T-helper 1 cell treated with Interleukin-12 subunit alpha and Interleukin-12 subunit beta and Interleukin-4 antibody, amounts not matched to agents 30 μg/mL and 1 μg/mL, for 36 hours (primary cell): ENCODE results near the gene HOXB6.

Experiments used
- H3K27ac Mint-ChIP-seq: one replicate; pipeline ENCODE4 v1.8.0; 2021; ENCODE audit warnings: mild to moderate bottlenecking, mixed read lengths
- H3K27me3 Mint-ChIP-seq: one replicate; pipeline ENCODE4 v1.8.0; 2021; ENCODE audit warnings: low read depth, mixed read lengths
- H3K36me3 Mint-ChIP-seq: one replicate; pipeline ENCODE4 v1.8.0; 2021; ENCODE audit warnings: low read depth, mixed read lengths
- H3K4me1 Mint-ChIP-seq: one replicate; pipeline ENCODE4 v1.8.0; 2021; ENCODE audit warnings: low read depth, mixed read lengths
- H3K4me3 Mint-ChIP-seq: one replicate; pipeline ENCODE4 v1.8.0; 2021; ENCODE audit warnings: mild to moderate bottlenecking, moderate library complexity, mixed read lengths
- H3K9me3 Mint-ChIP-seq: one replicate; pipeline ENCODE4 v1.8.0; 2021; ENCODE audit warnings: mixed read lengths

The HOXB6 gene

DNA sequence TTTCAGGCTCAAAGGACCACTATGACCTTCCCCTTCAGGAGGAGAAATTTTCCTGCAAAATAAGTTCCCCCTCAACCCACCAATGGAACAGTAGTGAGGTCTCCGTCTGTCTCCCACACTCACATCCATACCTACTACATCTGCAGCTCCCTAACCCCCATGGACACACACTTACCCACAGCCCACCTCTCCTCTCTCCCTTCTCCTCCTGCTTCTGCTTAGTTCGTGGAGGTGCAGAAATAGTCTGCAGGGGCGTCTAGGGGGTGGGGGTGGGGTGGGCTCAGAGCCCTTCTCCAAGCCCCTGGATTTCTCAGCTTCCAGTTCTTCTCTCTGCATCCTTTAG lies 35.6 kb downstream of the HOXB6 start:
- Mint-ChIP-seq H3K9me3 (no peaks in the 10 kb centered on the region), H3K27ac (no peak overlapping the region), H3K4me1 (peaks cover 12% of the 10 kb centered on the region), H3K36me3 (peaks cover 18% of the 10 kb centered on the region), H3K27me3 (peaks cover 8% of the 10 kb centered on the region), H3K4me3 (no peak overlapping the region)

DNA sequence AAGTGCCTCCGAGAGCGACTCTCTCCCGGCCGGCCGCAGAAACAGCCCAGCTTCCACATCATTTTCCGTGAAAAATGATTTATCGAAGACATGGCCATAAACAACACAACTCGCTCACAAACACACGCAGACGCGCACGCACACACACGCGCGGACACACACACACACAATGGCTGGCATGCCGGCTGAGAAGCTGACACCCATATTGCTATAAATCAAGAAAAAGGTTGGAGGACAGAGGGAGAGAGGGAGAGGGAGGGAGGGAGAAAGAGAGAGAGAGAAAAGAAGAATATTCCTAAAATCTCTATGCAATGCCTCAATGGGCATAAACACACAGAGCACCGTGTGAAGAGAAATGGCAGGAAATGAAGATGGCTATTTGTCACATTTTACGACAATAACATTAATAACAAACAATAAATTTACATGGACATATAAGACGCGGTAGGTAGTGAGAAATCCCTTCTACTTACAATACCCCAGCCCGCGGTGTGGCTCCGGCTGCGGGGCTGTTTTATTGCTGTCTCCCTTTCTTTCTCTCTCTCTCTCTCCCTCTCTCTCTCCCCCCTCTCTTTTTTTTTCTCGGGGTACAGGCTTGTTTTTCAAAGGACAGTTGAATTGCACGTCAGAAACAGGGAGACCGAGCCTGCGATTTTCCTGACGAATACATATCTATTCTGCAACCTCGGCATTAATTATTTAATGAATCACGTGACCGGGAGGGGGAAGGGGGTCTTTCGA lies 36.1 kb downstream of the HOXB6 start:
- Mint-ChIP-seq H3K4me1 (peaks cover 10% of the 10 kb centered on the region), H3K27ac (peak overlapping the region; percentile 10), H3K4me3 (no peak overlapping the region)

DNA sequence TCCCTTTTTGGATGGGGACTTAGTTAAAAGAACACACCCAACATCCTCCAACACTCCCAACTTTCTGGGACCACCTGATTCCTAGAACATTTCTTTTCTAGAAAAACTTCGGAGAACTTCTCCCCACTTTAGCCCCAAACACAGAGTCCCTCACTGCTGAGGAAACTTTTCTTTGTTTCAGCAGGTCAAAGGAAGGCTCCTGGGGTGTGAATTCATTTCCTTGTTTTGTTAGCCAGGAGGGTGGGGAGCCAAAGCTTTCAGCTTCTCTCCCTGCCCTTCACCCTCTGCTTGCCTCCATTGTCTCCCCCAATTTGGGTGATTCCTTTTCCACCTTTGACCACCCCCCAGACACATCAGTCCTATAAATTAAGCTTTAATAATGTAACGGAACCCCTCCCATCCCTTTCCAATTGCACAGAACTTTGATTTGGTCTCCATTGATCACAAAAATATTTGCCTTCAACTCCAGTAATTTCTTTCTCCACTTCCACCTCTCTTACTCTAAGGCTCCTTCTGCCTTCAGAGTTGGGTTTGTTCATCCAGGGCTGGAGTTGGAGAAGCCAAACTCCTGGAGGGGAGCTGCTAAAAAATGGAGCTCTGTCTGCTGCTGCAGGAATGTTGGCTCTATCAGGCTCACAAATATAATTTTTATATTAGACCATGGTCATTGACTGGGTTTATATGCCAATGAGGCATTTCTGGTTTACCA lies 37.0 kb downstream of the HOXB6 start:
- Mint-ChIP-seq H3K27ac (no peak overlapping the region), H3K36me3 (peaks cover 17% of the 10 kb centered on the region), H3K4me1 (peaks cover 6% of the 10 kb centered on the region), H3K4me3 (no peak overlapping the region), H3K9me3 (no peaks in the 10 kb centered on the region), H3K27me3 (peaks cover 11% of the 10 kb centered on the region)

More for the DNA sequence above, 36.1 kb downstream of the HOXB6 start:
- Mint-ChIP-seq H3K27me3 (peaks cover 10% of the 10 kb centered on the region), H3K9me3 (no peaks in the 10 kb centered on the region), H3K36me3 (peaks cover 19% of the 10 kb centered on the region)

DNA sequence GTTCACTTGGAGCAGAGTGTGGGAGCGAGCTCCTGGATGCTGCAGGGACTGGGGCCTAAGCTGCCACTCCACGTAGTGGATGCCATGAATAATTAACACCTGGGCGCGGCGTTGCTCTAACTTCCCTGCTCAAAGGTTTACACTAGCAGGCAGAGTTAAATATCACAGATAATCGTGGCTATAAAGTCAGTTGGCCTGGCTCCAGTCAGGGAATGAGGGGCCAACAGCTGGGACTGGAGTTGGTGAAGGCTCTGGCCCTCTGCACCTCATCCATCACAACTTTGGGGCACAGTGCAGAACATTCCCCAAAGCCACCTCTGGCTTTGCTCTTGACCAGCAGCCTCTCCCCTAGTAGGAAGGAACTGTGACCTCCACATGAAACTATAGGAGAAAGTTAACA lies 37.6 kb downstream of the HOXB6 start:
- H3K4me3 Mint-ChIP-seq: no peak overlapping the region
- no peak overlapping the region for H3K27ac Mint-ChIP-seq
- no peaks in the 10 kb centered on the region for H3K9me3 Mint-ChIP-seq
- H3K36me3 Mint-ChIP-seq: peaks cover 17% of the 10 kb centered on the region
- peaks cover 6% of the 10 kb centered on the region for H3K4me1 Mint-ChIP-seq
- H3K27me3 Mint-ChIP-seq: peaks cover 12% of the 10 kb centered on the region

DNA sequence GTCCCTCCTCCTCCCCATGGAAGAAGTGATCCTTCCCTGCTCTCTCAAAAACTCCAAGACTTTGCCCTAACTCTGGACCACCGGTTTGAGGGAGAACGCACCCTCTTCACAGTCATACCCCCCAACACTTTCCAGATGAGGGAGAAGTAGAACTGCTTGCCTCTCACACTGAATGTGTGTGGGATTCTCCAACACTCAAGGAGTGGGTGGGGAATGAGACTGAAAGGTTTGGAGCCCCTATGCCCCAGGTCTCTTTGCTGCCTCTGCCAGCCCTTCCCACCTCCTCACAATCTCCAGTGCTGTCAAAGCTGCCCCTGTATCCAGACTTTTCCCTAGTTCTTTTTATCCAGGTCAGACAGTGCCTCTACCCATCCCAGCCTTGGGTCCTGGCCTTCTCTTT lies 38.1 kb downstream of the HOXB6 start:
- H3K27ac Mint-ChIP-seq: no peak overlapping the region
- H3K4me3 Mint-ChIP-seq: no peak overlapping the region

DNA sequence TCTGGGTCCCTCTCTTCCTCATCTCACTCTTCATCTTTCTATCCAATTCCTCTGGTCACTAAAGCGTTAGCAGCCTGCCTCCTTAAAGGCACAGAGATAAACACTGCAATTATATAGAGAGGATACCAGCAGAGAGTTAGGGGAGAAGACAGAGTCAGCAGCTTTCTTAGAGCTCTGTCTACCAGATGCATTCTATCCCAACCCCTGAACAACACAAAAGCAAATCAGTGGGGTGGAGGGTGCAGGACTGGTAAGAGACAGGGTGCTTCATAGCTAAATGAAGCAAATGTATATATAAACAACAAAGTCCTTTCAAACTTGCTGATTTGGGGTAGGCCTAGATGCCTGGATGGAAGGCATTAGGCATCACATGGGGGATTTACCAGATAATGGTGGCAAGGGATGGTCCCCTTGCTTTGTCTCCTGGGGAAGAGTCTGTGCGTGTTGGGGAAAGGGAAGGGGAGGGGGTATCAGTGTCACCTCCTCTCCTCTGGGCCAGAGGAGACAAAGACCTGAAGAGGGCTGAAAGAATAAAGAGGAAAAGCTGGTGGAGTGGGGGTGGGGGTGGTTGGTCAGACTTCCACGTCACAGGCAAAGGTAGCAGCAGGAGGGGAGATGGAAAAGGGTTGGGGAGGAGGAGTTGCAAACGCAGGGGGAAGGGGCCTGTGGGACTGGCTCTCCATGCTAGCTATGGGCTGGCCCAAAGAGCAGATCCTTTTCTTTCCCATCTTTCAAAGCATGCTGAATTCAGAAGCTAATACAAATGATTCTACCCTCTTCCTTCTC lies 38.7 kb downstream of the HOXB6 start:
- Mint-ChIP-seq H3K4me3 (no peak overlapping the region), H3K9me3 (no peaks in the 10 kb centered on the region), H3K36me3 (peaks cover 13% of the 10 kb centered on the region), H3K4me1 (peaks cover 11% of the 10 kb centered on the region), H3K27me3 (peaks cover 12% of the 10 kb centered on the region), H3K27ac (no peak overlapping the region)

More for the DNA sequence above, 38.1 kb downstream of the HOXB6 start:
- Mint-ChIP-seq H3K4me1 (peaks cover 7% of the 10 kb centered on the region), H3K36me3 (peaks cover 15% of the 10 kb centered on the region), H3K27me3 (peaks cover 12% of the 10 kb centered on the region), H3K9me3 (no peaks in the 10 kb centered on the region)

DNA sequence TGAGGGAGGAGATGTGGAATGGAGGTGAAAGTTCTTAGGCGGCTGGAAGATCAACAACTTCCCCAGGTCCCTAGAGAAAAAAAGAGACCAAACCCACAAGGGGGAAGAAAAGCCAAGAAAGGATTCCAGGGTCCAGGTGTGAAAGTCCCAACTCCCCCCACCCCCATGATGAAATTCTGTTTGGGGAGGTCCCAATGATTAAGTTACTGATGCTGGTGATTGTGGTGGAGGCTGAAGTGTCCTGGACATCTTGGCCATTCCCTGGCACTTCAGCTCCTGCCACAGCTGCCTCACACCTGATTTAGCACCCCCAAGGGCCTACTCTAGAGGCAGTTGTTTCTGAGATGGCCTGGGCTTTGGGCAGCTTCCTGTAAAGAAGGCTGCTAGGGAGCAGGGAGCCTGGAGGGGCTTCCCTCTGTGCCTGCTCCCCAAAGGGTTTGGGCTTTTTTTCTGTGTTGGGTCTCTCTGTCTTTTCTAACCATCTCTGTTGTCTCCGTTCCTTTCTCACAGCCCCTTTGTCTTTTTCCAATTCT lies 39.7 kb downstream of the HOXB6 start:
- H3K4me1 Mint-ChIP-seq: peaks cover 11% of the 10 kb centered on the region
- H3K27ac Mint-ChIP-seq: no peak overlapping the region
- peaks cover 12% of the 10 kb centered on the region for H3K27me3 Mint-ChIP-seq

DNA sequence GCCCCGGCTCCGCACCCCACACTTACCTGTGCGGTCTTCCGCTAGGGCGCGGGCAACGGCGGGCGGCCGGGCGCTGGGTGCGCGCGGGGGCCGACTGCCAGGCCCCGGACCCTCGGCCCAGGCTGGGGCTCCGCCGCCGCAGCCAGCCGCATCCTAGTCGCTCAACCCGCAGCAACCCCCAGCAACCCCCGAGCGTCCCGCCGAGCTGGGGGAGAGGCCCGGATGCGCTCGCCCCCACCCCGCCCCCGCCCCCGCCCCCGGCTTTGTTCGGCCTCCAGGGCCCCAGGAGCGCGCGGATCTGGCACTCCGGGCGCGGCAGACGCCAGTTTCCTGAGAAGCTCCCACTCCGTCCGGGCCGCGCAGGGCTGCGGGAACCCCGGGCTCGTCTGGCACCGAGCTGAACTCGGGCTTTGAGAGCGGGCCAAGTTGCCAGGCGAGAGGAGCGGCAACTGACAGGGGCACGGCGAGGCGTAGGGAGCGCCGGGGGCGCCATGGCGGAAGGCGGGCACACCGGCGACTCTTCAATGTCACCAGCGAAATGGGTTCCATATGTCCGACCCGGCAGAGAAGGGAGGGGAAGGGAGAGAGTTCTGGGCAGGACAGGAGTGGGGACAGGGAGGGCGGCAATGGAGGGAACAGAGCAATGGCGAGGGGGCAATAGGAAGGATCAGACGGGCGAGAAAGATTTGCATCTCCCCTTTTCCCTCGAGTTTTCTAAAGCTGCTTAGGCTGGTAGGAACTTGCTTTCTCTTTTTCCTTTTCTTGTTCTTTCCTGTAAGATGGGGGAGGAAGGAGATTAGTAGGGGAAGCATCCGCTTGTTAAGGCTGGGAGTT lies 40.4 kb downstream of the HOXB6 start:
- H3K36me3 Mint-ChIP-seq: peaks cover 11% of the 10 kb centered on the region
- peaks cover 12% of the 10 kb centered on the region for H3K27me3 Mint-ChIP-seq
- H3K27ac Mint-ChIP-seq: no peak overlapping the region
- H3K4me3 Mint-ChIP-seq: peak overlapping the region; percentile 6
- H3K9me3 Mint-ChIP-seq: no peaks in the 10 kb centered on the region
- H3K4me1 Mint-ChIP-seq: peaks cover 11% of the 10 kb centered on the region

More for the DNA sequence above, 39.7 kb downstream of the HOXB6 start:
- H3K9me3 Mint-ChIP-seq: no peaks in the 10 kb centered on the region
- H3K36me3 Mint-ChIP-seq: peaks cover 11% of the 10 kb centered on the region
- H3K4me3 Mint-ChIP-seq: peak overlapping the region; percentile 6

DNA sequence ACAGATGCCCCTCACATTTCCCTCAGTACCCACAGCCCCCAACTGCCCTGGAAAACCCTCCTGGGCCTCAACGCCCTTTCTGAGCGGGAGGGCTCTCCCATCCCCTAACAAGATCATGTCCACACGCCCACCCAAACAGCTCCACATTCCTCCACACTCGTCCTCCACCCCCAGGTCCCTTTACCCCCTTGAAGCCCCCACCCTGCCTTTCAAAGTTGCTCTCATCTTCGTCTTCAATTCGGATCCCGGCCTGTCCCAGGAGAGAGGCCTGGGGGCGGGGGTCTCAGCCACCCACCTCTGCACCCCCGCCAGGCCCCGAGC lies 41.0 kb downstream of the HOXB6 start:
- Mint-ChIP-seq H3K27ac (no peak overlapping the region), H3K9me3 (no peaks in the 10 kb centered on the region), H3K27me3 (peaks cover 17% of the 10 kb centered on the region), H3K4me3 (no peak overlapping the region), H3K4me1 (peaks cover 11% of the 10 kb centered on the region), H3K36me3 (peaks cover 12% of the 10 kb centered on the region)

DNA sequence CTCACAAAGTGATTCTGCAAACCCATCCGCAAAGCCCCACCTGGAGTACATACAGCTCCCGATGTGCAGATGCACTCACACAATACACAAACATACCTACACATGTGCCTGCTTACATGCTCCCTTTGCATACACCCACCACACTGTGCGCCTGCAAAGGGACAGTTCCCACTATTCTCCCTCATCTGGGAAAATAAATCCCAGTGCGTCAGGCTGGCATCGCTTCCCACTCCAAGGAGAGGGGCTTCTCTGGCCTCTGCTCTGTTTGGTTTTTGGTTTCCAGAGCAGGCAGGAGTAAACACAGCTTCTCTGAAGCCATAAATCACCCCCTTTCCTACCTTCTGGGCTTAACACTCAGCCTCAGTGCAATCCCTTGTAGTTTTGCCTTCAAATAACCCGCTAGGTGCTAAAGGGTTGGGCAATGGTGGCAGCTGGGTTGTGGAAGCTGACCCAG lies 41.4 kb downstream of the HOXB6 start:
- no peak overlapping the region for H3K27ac Mint-ChIP-seq
- H3K36me3 Mint-ChIP-seq: peaks cover 13% of the 10 kb centered on the region
- H3K9me3 Mint-ChIP-seq: no peaks in the 10 kb centered on the region
- H3K4me1 Mint-ChIP-seq: peaks cover 8% of the 10 kb centered on the region
- no peak overlapping the region for H3K4me3 Mint-ChIP-seq
- peaks cover 21% of the 10 kb centered on the region for H3K27me3 Mint-ChIP-seq

DNA sequence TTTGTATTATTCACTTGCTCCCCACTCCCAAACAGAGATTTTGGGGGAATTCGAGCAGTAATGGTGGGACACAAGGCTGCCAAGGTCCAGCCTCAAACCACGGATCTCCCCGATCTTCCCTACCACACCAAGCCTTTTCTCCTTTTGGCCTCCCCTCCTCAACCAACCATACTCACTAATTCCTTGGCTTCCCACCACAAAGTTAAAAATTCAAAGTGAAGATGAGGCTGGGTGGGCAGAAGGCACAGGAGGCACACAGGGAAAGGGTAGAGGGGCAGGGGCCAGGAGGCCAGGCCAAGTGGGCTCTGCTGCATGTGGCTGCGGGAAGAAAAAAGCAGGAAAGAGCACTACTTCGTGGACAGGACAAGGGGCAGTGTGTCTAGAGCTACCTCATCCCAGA lies 41.9 kb downstream of the HOXB6 start:
- Mint-ChIP-seq H3K27me3 (peaks cover 26% of the 10 kb centered on the region), H3K4me3 (no peak overlapping the region), H3K36me3 (peaks cover 14% of the 10 kb centered on the region), H3K4me1 (peaks cover 5% of the 10 kb centered on the region), H3K27ac (no peak overlapping the region), H3K9me3 (no peaks in the 10 kb centered on the region)

DNA sequence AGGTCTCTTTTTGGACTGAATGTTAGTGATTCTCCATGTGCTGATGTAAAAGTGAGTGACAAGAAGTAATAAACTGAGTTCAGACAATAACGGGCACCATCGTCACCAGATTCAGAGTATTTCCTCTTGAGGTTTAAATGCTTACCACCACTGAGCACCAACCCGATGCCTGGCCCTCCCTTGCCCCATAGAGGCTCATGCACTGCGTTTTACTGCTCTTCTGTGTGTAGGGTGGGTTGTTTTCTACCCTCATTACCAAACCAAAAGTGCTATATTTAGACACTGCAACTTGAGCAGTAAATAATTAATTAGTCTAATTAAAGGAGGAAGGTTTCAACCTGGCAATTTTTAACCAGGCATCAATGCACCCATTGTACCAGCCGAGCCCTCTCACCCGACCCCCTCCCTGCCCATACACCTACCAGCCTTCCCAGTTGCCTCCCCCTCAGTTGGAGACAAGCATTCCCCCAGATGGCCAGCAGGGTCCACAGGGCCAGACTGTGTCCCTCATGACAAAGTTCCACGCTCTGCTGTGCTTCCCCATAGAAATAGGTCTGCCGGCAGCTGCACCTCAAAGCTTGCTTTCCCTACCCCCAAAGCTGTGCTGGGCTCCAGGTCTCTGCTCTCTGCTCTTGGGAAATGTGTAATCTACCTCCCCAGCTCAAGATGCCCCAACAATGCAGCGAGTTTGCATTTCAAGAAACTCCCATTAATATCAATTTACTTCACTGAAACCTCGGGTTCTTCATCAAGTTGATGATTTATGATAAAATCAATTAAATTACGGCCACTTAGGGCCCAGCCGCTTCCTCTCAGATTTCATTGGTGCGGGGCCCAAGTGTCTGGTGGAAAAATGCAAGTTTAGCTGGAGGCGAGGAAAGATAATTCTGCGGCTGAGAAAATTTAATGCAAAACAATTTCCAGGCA lies 42.6 kb downstream of the HOXB6 start:
- peaks cover 30% of the 10 kb centered on the region for H3K27me3 Mint-ChIP-seq
- peaks cover 5% of the 10 kb centered on the region for H3K4me1 Mint-ChIP-seq
- peaks cover 15% of the 10 kb centered on the region for H3K36me3 Mint-ChIP-seq
- no peak overlapping the region for H3K27ac Mint-ChIP-seq
- H3K9me3 Mint-ChIP-seq: no peaks in the 10 kb centered on the region
- H3K4me3 Mint-ChIP-seq: no peak overlapping the region
